Measurements from ENCODE around the gene ARPP21.

The ARPP21 gene

GRCh38 chr3:35779611-35780010, 140.3 kb downstream of the ARPP21 start:
- no peak overlapping the region for H3K4me3 ChIP-seq (ENCODE audit: low read depth, low read length)
- DNase-seq (ENCODE audit: low read depth) = no peak
- TF ChIP-seq CTCF (IDR thresholded peaks at IDR 0.05; ENCODE audit: low read depth, low read length, missing control alignments) = no peak

GRCh38 chr3:35780800-35781199, 141.5 kb downstream of the ARPP21 start:
- no peak overlapping the region for H3K4me3 ChIP-seq (ENCODE audit: low read depth, low read length)
- no peak for DNase-seq (ENCODE audit: low read depth)
- TF ChIP-seq CTCF (IDR thresholded peaks at IDR 0.05; ENCODE audit: low read depth, low read length, missing control alignments) = no peak

GRCh38 chr3:35781558-35781957, 142.2 kb downstream of the ARPP21 start:
- TF ChIP-seq CTCF (IDR thresholded peaks at IDR 0.05; ENCODE audit: low read depth, low read length, missing control alignments) = no peak
- no peak overlapping the region for H3K4me3 ChIP-seq (ENCODE audit: low read depth, low read length)
- DNase-seq (ENCODE audit: low read depth) = no peak

GRCh38 chr3:35782355-35782754, 143.0 kb downstream of the ARPP21 start:
- DNase-seq (ENCODE audit: low read depth) = no peak
- no peak for TF ChIP-seq CTCF (IDR thresholded peaks at IDR 0.05; ENCODE audit: low read depth, low read length, missing control alignments)
- no peak overlapping the region for H3K4me3 ChIP-seq (ENCODE audit: low read depth, low read length)

- DNase-seq (ENCODE audit: low read depth) = no peak
- TF ChIP-seq CTCF (IDR thresholded peaks at IDR 0.05; ENCODE audit: low read depth, low read length, missing control alignments) = no peak
- H3K4me3 ChIP-seq (ENCODE audit: low read depth, low read length) = no peak overlapping the region
Observed at GRCh38 chr3:35784169-35784568, 144.8 kb downstream of the ARPP21 start.

GRCh38 chr3:35785234-35785888, 146.0 kb downstream of the ARPP21 start:
- no peak for DNase-seq (ENCODE audit: low read depth)

More at GRCh38 chr3:35785234-35785888, 146.0 kb downstream of the ARPP21 start:
- TF ChIP-seq CTCF (IDR thresholded peaks at IDR 0.05; ENCODE audit: low read depth, low read length, missing control alignments) = no peak
- H3K4me3 ChIP-seq (ENCODE audit: low read depth, low read length) = no peak overlapping the region
